ENCODE results near the gene SLBP. TPM values are rescaled to one million over a fixed set of nuclear protein-coding genes. Genes with fewer than 3 reads are reported as not detected.

SLBP gene
- total and polyA plus RNA-seq, 2 of the 8 experiments (the other 6 are each of a cell fraction or from before 2014, with no cell fraction given): 44.1 to 49.0 TPM

DNA sequence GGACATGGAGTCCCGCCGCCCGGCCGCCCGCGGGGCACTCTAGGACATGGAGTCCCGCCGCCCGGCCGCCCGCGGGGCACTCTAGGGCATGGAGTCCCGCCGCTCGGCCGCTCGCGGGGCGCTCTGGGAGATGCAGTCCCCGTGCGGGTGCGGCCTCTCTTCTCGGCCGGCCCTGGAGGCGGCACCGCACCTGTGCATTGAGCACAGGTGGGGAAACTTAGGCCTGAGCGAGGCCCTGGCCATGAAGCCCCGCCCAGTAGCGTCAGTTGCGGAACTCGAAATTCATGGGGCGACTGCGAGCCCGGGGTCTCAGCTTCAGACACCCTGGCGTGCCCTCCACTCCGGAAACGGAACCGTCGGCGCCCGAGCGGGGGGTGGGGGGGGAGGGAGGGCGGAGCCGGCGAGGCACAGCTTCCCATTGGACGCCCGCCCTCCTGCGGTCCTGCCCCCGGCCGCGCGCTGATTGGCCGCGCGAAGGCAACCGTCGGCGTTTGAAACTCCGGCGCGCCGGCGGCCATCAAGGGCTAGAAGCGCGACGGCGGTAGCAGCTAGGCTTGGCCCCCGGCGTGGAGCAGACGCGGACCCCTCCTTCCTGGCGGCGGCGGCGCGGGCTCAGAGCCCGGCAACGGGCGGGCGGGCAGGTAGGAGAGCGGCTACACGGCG lies 9.0 kb upstream of the SLBP start, which contains the start of the genes TACC3 and TMEM129:
Gene TACC3 (plus strand): TSS at position 519 of the 663 bp plus-strand sequence. CDS start 1,901 bp downstream, outside the sequence.
Gene TMEM129 (minus strand): TSS at position 321 of the 663 bp plus-strand sequence. CDS start 486 bp downstream, outside the sequence.
- Histone ChIP-seq H3K36me3 (ENCODE audit: control insufficient read depth in 2 of 4, insufficient read depth in 4 of 4, low read length in 3 of 4) (peaks cover 17 to 31% (median 20%) of the 10 kb centered on the region in 4 experiments), H4K20me1 (replicated peaks in 1 of 2; ENCODE audit: control insufficient read depth in 1 of 2, insufficient read depth in 2 of 2, low read length in 2 of 2) (peaks cover 10 to 25% of the 10 kb centered on the region in 2 experiments), H2AK5ac (ENCODE audit: low read depth, low read length) (peak within 1 kb of the TSS; percentile 17; the same call in 1 of the 2 replicates), H3K23ac (ENCODE audit: insufficient read length) (no peak within 1 kb of the TSS), H2BK12ac (ENCODE audit: low read depth, low read length) (peak within 1 kb of the TSS; percentile 80; the same call in 1 of the 2 replicates), H3K79me1 (ENCODE audit: low read depth, low read length) (peaks cover 19% of the 10 kb centered on the region), H4K8ac (ENCODE audit: extremely low read depth, insufficient read depth, low read length) (peak within 1 kb of the TSS; percentile 93), H3K9me3 (ENCODE audit: insufficient read depth in 2 of 2, low read depth in 1 of 2, low read length in 1 of 2) (no peaks in the 10 kb centered on the region), H3K27me3 (replicated peaks in 1 of 4; ENCODE audit: control insufficient read depth in 3 of 4, extremely low read depth in 1 of 4, insufficient read depth in 3 of 4, low read length in 3 of 4) (no peaks in the 10 kb centered on the region), H3K56ac (replicated peaks; ENCODE audit: insufficient read length, low read depth, low read length) (peak within 1 kb of the TSS; percentile 95), H2BK5ac (ENCODE audit: low read depth, low read length) (peak within 1 kb of the TSS; percentile 90), H2AFZ (ENCODE audit: low read length) (peak within 1 kb of the TSS; percentile 64; the same call in 1 of the 2 replicates), H3K4me3 (ENCODE audit: extremely low read depth in 1 of 4, insufficient read depth in 2 of 4, low read depth in 3 of 4, low read length in 4 of 4) (peak within 1 kb of the TSS; percentile 84 to 99 (median 96)), H2BK120ac (replicated peaks; ENCODE audit: low read depth, low read length) (no peak within 1 kb of the TSS), H3K4me1 (replicated peaks in 1 of 4; ENCODE audit: control insufficient read depth in 3 of 4, insufficient read depth in 4 of 4, low read length in 3 of 4) (peaks cover 0 to 19% (median 12%) of the 10 kb centered on the region in 4 experiments; a peak in 6 of 7 replicates), H3K23me2 (ENCODE audit: low read depth, low read length) (peaks cover 12% of the 10 kb centered on the region), H3K18ac (ENCODE audit: extremely low read depth, low read length) (peak within 1 kb of the TSS; percentile 97), H3K14ac (ENCODE audit: insufficient read length) (peak within 1 kb of the TSS; percentile 98), H4K91ac (replicated peaks; ENCODE audit: insufficient read length, low read length) (peak within 1 kb of the TSS; percentile 97), H3K27ac (ENCODE audit: low read depth, low read length) (peak within 1 kb of the TSS; percentile 69; the same call in 1 of the 2 replicates), H4K5ac (ENCODE audit: insufficient read length, low read depth, low read length) (peak within 1 kb of the TSS; percentile 94), H2BK20ac (ENCODE audit: low read length) (no peak within 1 kb of the TSS), H3K79me2 (ENCODE audit: control insufficient read depth in 1 of 2, insufficient read depth in 2 of 2, low read length in 2 of 2) (peaks cover 9 to 32% of the 10 kb centered on the region in 2 experiments; a peak in 3 of 4 replicates), H3K9ac (replicated peaks in 1 of 4; ENCODE audit: extremely low read depth in 1 of 4, low read depth in 3 of 4, low read length in 3 of 4) (peak within 1 kb of the TSS; percentile 82 to 93 (median 87)), H3K4ac (replicated peaks; ENCODE audit: insufficient read length, low read depth, low read length) (peak within 1 kb of the TSS; percentile 95), H3K4me2 (ENCODE audit: insufficient read depth in 1 of 2, low read depth in 2 of 2, low read length in 2 of 2) (peak within 1 kb of the TSS; percentile 85 to 95), H2BK15ac (ENCODE audit: low read length) (no peak within 1 kb of the TSS)
- POLR2A ChIA-PET (ENCODE audit: partially characterized antibody): interaction anchor here (0.8 to 8.8 kb wide), 13 partner anchors 9 to 76 kb away, joined by 3 to 100 read pairs (median 5); partner anchors contain the start of genes FGFR3 and SLBP
- FAIRE-seq (no peak), DNase-seq (ENCODE audit: low read depth in 1 of 2, low spot score in 2 of 2) (peak; percentile 93)
- 0% methylated on average over 14 of the region's 83 CpGs; no CpG with 5 or more reads in 1 of the 2 experiments for WGBS, 2 experiments (ENCODE audit: extremely low coverage in 1 of 2, insufficient coverage in 1 of 2, insufficient read length in 1 of 2, insufficient replicate concordance in 2 of 2, low coverage in 1 of 2, low lambda C conversion rate in 2 of 2, missing lambda C conversion rate in 1 of 2)
- CTCF ChIA-PET (ENCODE audit: partially characterized antibody): interaction anchor here (1.1 to 18.6 kb wide), 3 partner anchors 13 to 89 kb away, joined by 3 to 326 read pairs (median 7); no protein-coding TSS in a partner anchor
- TF ChIP-seq CREB1 (IDR thresholded peaks at IDR 0.05) (peak; percentile 87), TEAD4 (IDR thresholded peaks at IDR 0.05; ENCODE audit: low read depth, low read length) (no peak), YY1 (IDR thresholded peaks at IDR 0.05; ENCODE audit: low read depth, low read length) (peak; percentile 84; the same call in 1 of the 2 replicates), MAFK (IDR thresholded peaks at IDR 0.05; ENCODE audit: low read depth, low read length) (no peak), BCL11A (IDR thresholded peaks at IDR 0.05; ENCODE audit: low read depth in 2 of 2, low read length in 2 of 2) (no peak), SP2 (IDR thresholded peaks at IDR 0.05; ENCODE audit: low read length) (no peak), SIRT6 (IDR thresholded peaks at IDR 0.05; ENCODE audit: low read length) (no peak), KDM4A (IDR thresholded peaks at IDR 0.05; ENCODE audit: low read depth, low read length, severe bottlenecking) (no peak), JUN (IDR thresholded peaks at IDR 0.05; ENCODE audit: low read depth, low read length) (no peak), SUZ12 (IDR thresholded peaks at IDR 0.05; ENCODE audit: low read length) (no peak), BRCA1 (IDR thresholded peaks at IDR 0.05; ENCODE audit: low read depth, low read length) (no peak), RAD21 (IDR thresholded peaks at IDR 0.05 in 1 of 2, conservative IDR thresholded peaks at IDR 0.05 in 1 of 2; ENCODE audit: low read depth in 2 of 2, low read length in 2 of 2) (no peak)

Measured in H1 (cell line).